Activated CD4-positive, alpha-beta memory T cell treated with anti-CD3 and anti-CD28 coated beads, Interleukin-2, amount 10 ng/mL, durations not matched to agents 7 days and 5 days (primary cell): ENCODE results near the gene EMSY. TPM values are rescaled to one million over a fixed set of nuclear protein-coding genes. Genes with fewer than 3 reads are reported as not detected.
"Not testable (repeated sequence)": the region's sequence is repeated elsewhere in the genome, so short reads cannot be mapped to it uniquely, and the experiment has no call there.

Experiments
- CTCF ChIA-PET: fragments of 350-600 bp; sonication (Branson Sonifier 250); formaldehyde crosslinking; loops from one replicate; lab custom pipeline; 2021; ENCODE audit warnings: antibody characterized with exemption, inconsistent platforms; lab: Charles Lee
- POLR2A ChIA-PET: fragments of 350-600 bp; sonication (Branson Sonifier 250); formaldehyde crosslinking; loops from one replicate; lab custom pipeline; 2021; ENCODE audit warnings: antibody characterized with exemption; lab: Charles Lee
- DNase-seq: peaks from one replicate; pipeline ENCODE4 v3.0.0-alpha.2; 2020
- H3K27ac Mint-ChIP-seq: one replicate; pipeline ENCODE4 v1.8.0; 2021; ENCODE audit warnings: mild to moderate bottlenecking, mixed read lengths
- H3K27me3 Mint-ChIP-seq: one replicate; pipeline ENCODE4 v1.8.0; 2021; ENCODE audit warnings: mixed read lengths
- H3K36me3 Mint-ChIP-seq: one replicate; pipeline ENCODE4 v1.8.0; 2021; ENCODE audit warnings: low read depth, mixed read lengths
- H3K4me1 Mint-ChIP-seq: one replicate; pipeline ENCODE4 v1.8.0; 2021; ENCODE audit warnings: mixed read lengths
- H3K4me3 Mint-ChIP-seq: one replicate; pipeline ENCODE4 v1.8.0; 2021; ENCODE audit warnings: mild to moderate bottlenecking, mixed read lengths
- H3K9me3 Mint-ChIP-seq: one replicate; pipeline ENCODE4 v1.8.0; 2021; ENCODE audit warnings: mixed read lengths
- total RNA-seq, 2 experiments: library from RNA; stranded (reverse); gene quantifications; one replicate each; pipeline ENCODE4 v1.2.3, GENCODE V29; 2021

Gene EMSY
- 10 to 100 TPM; 33.9 to 35.5 TPM for total RNA-seq

- ChIA-PET CTCF (no interaction called here), POLR2A (interaction anchor here (1.1 to 1.9 kb wide), 4 partner anchors 30 to 64 kb away, joined by 3 to 5 read pairs (median 4); partner anchors contain the start of genes GVQW3 and THAP12)
- H3K9me3 Mint-ChIP-seq = no peaks in the 10 kb centered on the region
- no peaks in the 10 kb centered on the region for H3K27me3 Mint-ChIP-seq
- peaks cover 45% of the 10 kb centered on the region for H3K36me3 Mint-ChIP-seq
- peak within 1 kb of the TSS; percentile 94 for H3K4me3 Mint-ChIP-seq
- H3K27ac Mint-ChIP-seq = peak within 1 kb of the TSS; percentile 85
- peaks cover 40% of the 10 kb centered on the region for H3K4me1 Mint-ChIP-seq
- peak; percentile 93 for DNase-seq
These were observed at the start of gene EMSY for GRCh38 chr11:76444384-76445120. TSS of gene EMSY (plus strand) at chr11:76445018. CDS start at chr11:76446939, 1,921 bp downstream.

- ChIA-PET CTCF (no interaction called here), POLR2A (interaction anchor here (1.1 kb wide), 1 partner anchor 15 kb away, joined by 3 read pairs; no protein-coding TSS in a partner anchor)
- Mint-ChIP-seq H3K36me3 (no peaks in the 10 kb centered on the region), H3K27me3 (no peaks in the 10 kb centered on the region), H3K4me3 (no peak overlapping the region), H3K9me3 (no peaks in the 10 kb centered on the region), H3K27ac (no peak overlapping the region), H3K4me1 (no peaks in the 10 kb centered on the region)
- DNase-seq = no peak
These were observed 49.5 kb upstream of the EMSY start for GRCh38 chr11:76395296-76395695.

GRCh38 chr11:76397383-76397782, 47.4 kb upstream of the EMSY start:
- DNase-seq = no peak
- Mint-ChIP-seq H3K9me3 (no peaks in the 10 kb centered on the region), H3K27me3 (no peaks in the 10 kb centered on the region), H3K4me3 (no peak overlapping the region), H3K27ac (no peak overlapping the region), H3K36me3 (no peaks in the 10 kb centered on the region), H3K4me1 (no peaks in the 10 kb centered on the region)
- POLR2A ChIA-PET = no interaction called here
- CTCF ChIA-PET = no interaction called here

- ChIA-PET CTCF (no interaction called here), POLR2A (no interaction called here)
- Mint-ChIP-seq H3K36me3 (no peaks in the 10 kb centered on the region), H3K4me1 (no peaks in the 10 kb centered on the region), H3K4me3 (no peak overlapping the region), H3K27ac (no peak overlapping the region), H3K27me3 (no peaks in the 10 kb centered on the region), H3K9me3 (no peaks in the 10 kb centered on the region)
- no peak for DNase-seq
These were observed 43.9 kb upstream of the EMSY start for GRCh38 chr11:76400967-76401366.

- CTCF ChIA-PET, H3K36me3 Mint-ChIP-seq, H3K4me3 Mint-ChIP-seq, POLR2A ChIA-PET, H3K9me3 Mint-ChIP-seq, H3K27me3 Mint-ChIP-seq, DNase-seq, H3K27ac Mint-ChIP-seq, H3K4me1 Mint-ChIP-seq: not testable (repeated sequence)
These were observed 43.3 kb upstream of the EMSY start for GRCh38 chr11:76401484-76401883.

GRCh38 chr11:76406359-76406758, 38.5 kb upstream of the EMSY start:
- no peak for DNase-seq
- ChIA-PET CTCF (interaction anchor here (2.2 kb wide), 1 partner anchor 198 kb away, joined by 5 read pairs; no protein-coding TSS in a partner anchor), POLR2A (no interaction called here)

GRCh38 chr11:76408171-76408965, 36.5 kb upstream of the EMSY start:
- Mint-ChIP-seq H3K4me3 (no peak overlapping the region), H3K27me3 (peaks cover 14% of the 10 kb centered on the region), H3K9me3 (no peaks in the 10 kb centered on the region), H3K4me1 (peaks cover 1% of the 10 kb centered on the region), H3K36me3 (no peaks in the 10 kb centered on the region), H3K27ac (no peak overlapping the region)
- ChIA-PET POLR2A (no interaction called here), CTCF (interaction anchor here (0.7 to 2.2 kb wide), 2 partner anchors 200 to 306 kb away, joined by 3 to 5 read pairs; no protein-coding TSS in a partner anchor)
- DNase-seq = no peak

More at GRCh38 chr11:76406359-76406758, 38.5 kb upstream of the EMSY start:
- Mint-ChIP-seq H3K4me1 (peaks cover 1% of the 10 kb centered on the region), H3K27ac (no peak overlapping the region), H3K27me3 (peaks cover 2% of the 10 kb centered on the region), H3K9me3 (no peaks in the 10 kb centered on the region), H3K36me3 (no peaks in the 10 kb centered on the region), H3K4me3 (no peak overlapping the region)

DNA sequence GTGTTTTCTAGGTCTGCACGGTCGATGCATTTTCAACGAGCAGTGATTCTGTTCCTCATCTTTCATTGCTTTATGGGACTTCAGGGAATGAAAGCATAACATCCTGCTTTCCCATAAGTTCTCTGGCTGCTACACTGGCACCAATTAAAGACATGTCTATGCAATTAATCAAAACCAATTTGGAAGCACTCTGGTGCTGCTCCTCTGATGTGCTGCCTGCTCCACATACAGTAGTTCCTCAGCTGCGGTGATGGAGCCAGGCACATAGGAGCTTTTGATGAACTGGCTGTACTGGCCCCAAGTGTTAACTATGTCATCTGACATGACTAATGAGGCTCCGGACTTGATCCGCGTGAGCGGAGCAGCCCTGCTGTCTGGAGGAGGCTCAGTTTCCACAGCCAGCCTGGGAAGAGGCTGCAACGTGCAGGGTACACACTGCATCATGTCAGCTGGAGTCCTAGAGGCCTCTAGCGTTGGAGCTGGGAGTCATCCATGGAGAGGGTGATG, 33.9 kb upstream of the EMSY start:
- Mint-ChIP-seq H3K4me3 (no peak overlapping the region), H3K9me3 (no peaks in the 10 kb centered on the region), H3K27ac (no peak overlapping the region), H3K36me3 (no peaks in the 10 kb centered on the region), H3K27me3 (peaks cover 18% of the 10 kb centered on the region), H3K4me1 (peaks cover 1% of the 10 kb centered on the region)
- no peak for DNase-seq
- POLR2A ChIA-PET = no interaction called here
- CTCF ChIA-PET = interaction anchor here (1.0 to 1.3 kb wide), 2 partner anchors 9 to 22 kb away, joined by 3 to 4 read pairs; no protein-coding TSS in a partner anchor

DNA sequence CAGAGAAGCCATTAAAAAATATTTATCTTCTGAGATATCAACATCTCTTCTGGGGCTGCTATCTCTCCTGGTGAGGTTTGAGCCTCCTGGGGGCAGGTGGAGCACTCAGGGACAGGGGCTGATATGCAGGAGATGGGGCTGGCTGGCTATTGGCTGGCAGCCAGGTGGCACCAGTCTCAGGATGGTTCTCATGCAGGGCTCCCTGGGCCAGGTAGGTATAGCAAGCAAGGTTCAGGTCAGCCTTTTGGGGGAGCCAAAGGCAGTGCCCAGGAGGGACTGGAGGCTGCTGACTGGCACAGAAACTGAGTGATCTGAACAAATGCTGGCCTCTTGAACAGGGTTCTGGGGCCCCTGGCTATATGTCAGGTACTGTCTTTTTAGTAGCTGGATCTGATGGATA, 29.7 kb upstream of the EMSY start:
- H3K4me3 Mint-ChIP-seq = no peak overlapping the region
- no peaks in the 10 kb centered on the region for H3K9me3 Mint-ChIP-seq
- DNase-seq = no peak
- CTCF ChIA-PET = interaction anchor here (0.9 to 1.1 kb wide), 2 partner anchors 11 to 173 kb away, joined by 3 to 4 read pairs; no protein-coding TSS in a partner anchor
- H3K36me3 Mint-ChIP-seq = no peaks in the 10 kb centered on the region
- no peaks in the 10 kb centered on the region for H3K4me1 Mint-ChIP-seq
- H3K27ac Mint-ChIP-seq = no peak overlapping the region
- peaks cover 32% of the 10 kb centered on the region for H3K27me3 Mint-ChIP-seq
- POLR2A ChIA-PET = no interaction called here

GRCh38 chr11:76419896-76420295, 24.9 kb upstream of the EMSY start:
- Mint-ChIP-seq H3K36me3 (no peaks in the 10 kb centered on the region), H3K4me1 (peaks cover 16% of the 10 kb centered on the region), H3K9me3 (no peaks in the 10 kb centered on the region), H3K4me3 (no peak overlapping the region), H3K27me3 (peaks cover 14% of the 10 kb centered on the region), H3K27ac (no peak overlapping the region)
- ChIA-PET CTCF (interaction anchor here (0.6 to 1.7 kb wide), 8 partner anchors 8 to 212 kb away, joined by 3 to 7 read pairs (median 4); no protein-coding TSS in a partner anchor), POLR2A (no interaction called here)
- peak; percentile 19 for DNase-seq

GRCh38 chr11:76424379-76424778, 20.4 kb upstream of the EMSY start:
- ChIA-PET POLR2A (no interaction called here), CTCF (interaction anchor here (2.0 kb wide), 1 partner anchor 217 kb away, joined by 9 read pairs; no protein-coding TSS in a partner anchor)
- DNase-seq = peak; percentile 20
- H3K9me3 Mint-ChIP-seq = no peaks in the 10 kb centered on the region
- H3K4me1 Mint-ChIP-seq = peaks cover 23% of the 10 kb centered on the region
- no peak overlapping the region for H3K4me3 Mint-ChIP-seq
- H3K27ac Mint-ChIP-seq = no peak overlapping the region
- H3K36me3 Mint-ChIP-seq = no peaks in the 10 kb centered on the region
- peaks cover 2% of the 10 kb centered on the region for H3K27me3 Mint-ChIP-seq

DNA sequence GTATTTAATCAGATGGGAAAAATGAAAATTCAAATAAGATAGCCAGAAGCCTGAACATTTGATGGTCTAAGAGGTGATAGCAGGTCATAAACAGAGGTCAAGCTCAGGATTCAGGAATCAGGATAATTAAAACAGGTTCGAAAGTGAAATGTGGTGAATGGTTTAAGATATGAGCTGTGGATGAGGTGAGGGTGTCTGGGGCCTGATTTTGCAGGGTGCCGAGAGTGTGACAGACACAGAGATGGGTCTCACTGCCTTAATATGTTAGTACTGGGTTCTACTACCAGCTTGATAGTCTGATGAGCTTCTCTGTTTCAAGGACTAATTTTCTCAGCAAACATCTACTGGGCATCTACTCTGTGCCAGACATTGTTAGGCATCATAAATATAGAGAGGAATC, 19.9 kb upstream of the EMSY start:
- peaks cover 23% of the 10 kb centered on the region for H3K4me1 Mint-ChIP-seq
- H3K36me3 Mint-ChIP-seq = no peaks in the 10 kb centered on the region
- no peak overlapping the region for H3K27ac Mint-ChIP-seq
- no peak overlapping the region for H3K4me3 Mint-ChIP-seq
- POLR2A ChIA-PET = no interaction called here
- H3K9me3 Mint-ChIP-seq = no peaks in the 10 kb centered on the region
- no peak for DNase-seq
- CTCF ChIA-PET = interaction anchor here (1.1 kb wide), 1 partner anchor 35 kb away, joined by 3 read pairs; no protein-coding TSS in a partner anchor
- H3K27me3 Mint-ChIP-seq = peaks cover 4% of the 10 kb centered on the region
